Thyroid gland (tissue), 4 donors: ENCODE results near the gene FAM227A. TPM values are rescaled to one million over a fixed set of nuclear protein-coding genes. Genes with fewer than 3 reads are reported as not detected.

Experiments used
- DNase-seq, 2 donors: peaks; one replicate each; pipeline ENCODE4 v3.0.0-alpha.2; 2019
- H3K27ac ChIP-seq, 3 donors: fragments of 200-600 bp; sonication (generic); 1 replicate in 2 of 3; 2 replicates in 1 of 3; pipeline ENCODE4 v1.5.1; 2016 to 2019; ENCODE audit warnings: mild to moderate bottlenecking in 1 of 3, moderate library complexity in 1 of 3
- H3K27me3 ChIP-seq: fragments of 200-600 bp; sonication (generic); one replicate; pipeline ENCODE4 v1.5.1; 2019
- H3K36me3 ChIP-seq, 2 donors: fragments of 200-600 bp; sonication (generic); one replicate each; pipeline ENCODE4 v1.5.1; 2016 to 2019
- H3K4me1 ChIP-seq, 2 donors: fragments of 200-600 bp; sonication (generic); one replicate each; pipeline ENCODE4 v1.5.1; 2017 to 2019
- H3K4me3 ChIP-seq, 3 donors: fragments of 200-600 bp; sonication (generic); replicated peaks in 1 of 3; 1 replicate in 2 of 3; 2 replicates in 1 of 3; pipeline ENCODE4 v1.5.1; 2016; ENCODE audit warnings: mild to moderate bottlenecking in 1 of 3
- H3K9me3 ChIP-seq: fragments of 200-600 bp; sonication (generic); one replicate; pipeline ENCODE4 v1.5.1; 2017
- POLR2A ChIP-seq, 2 donors: fragments of 450-650 bp; IDR thresholded peaks; one replicate each; pipeline ENCODE4 v1.6.1; 2017; ENCODE audit warnings: antibody characterized with exemption in 2 of 2, mild to moderate bottlenecking in 2 of 2, moderate library complexity in 1 of 2
- WGBS, 2 donors: methylation state at CpG; one replicate each; pipeline ENCODE4 v1.1.5; 2017; 5-methylcytosine and 5-hydroxymethylcytosine counted together
- intact Hi-C: fragments of 100-400 bp; cut with DNase I; formaldehyde crosslinking; loops from one replicate; pipeline ENCODE4 v1.15.1; 2023
- total RNA-seq, 4 donors: library from RNA; depleted of rRNA; stranded (reverse); fragments of >200 nt; gene quantifications; one replicate each; pipeline ENCODE4 v1.2.3, GENCODE V29; 2016
- TF ChIP-seq, protein P1 (sequence below), 6 experiments: fragments of 200-600 bp in 3 of 6; fragments of 450-650 bp in 3 of 6; sonication (generic) in 3 of 6; IDR thresholded peaks; one replicate each; pipeline ENCODE4 v1.5.1; 2016 to 2019; ENCODE audit warnings: antibody characterized with exemption in 6 of 6, mild to moderate bottlenecking in 2 of 6, inconsistent platforms in 1 of 6, moderate library complexity in 1 of 6

The FAM227A gene
- total RNA-seq, 4 donors from 2014 or later = 8.4 to 12.6 (median 10.4) TPM

DNA sequence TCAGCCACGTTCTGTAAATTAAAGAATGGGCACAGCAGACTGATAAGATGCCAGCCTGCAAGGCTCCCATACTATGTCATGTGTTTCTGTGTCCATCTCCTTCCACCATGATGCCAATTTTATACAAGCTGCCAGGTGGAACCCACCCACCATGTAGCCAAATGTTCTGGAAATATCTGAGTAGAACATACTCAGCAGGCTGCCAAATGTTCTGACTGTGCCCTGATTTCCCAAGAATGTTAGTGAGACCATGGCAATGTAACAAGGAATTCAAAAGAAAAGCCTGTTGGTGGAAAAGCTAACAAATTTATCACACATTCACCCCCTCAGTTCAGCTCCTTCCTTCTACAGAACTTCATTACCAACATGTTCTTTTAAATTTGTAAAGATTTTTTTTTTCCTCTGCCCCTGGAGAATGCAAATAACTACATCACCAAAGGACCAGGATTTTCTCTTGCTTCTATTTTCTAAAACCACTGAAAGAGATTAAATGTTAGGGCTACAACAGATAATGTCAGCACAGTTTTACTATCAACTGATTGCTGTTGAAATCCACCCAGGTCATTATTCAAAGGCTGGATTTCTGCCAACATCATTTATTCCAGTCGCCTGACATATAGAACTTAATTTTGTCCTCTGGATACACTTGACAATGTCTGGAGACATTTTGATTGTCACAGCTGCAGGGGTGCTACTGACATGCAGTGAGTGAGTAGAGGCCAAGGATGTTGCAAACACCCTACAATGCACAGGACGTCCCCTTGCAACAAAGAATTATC, 89.3 kb downstream of the FAM227A start:
- Histone ChIP-seq H3K4me1 (peaks cover 0 to 4% of the 10 kb centered on the region in 2 donors), H3K4me3 (no peak overlapping the region), H3K27ac (no peak overlapping the region), H3K27me3 (no peaks in the 10 kb centered on the region), H3K36me3 (no peaks in the 10 kb centered on the region), H3K9me3 (no peaks in the 10 kb centered on the region)
- no peak for DNase-seq
- intact Hi-C loops = loop anchor here (5.0 to 10.0 kb wide), 2 partner anchors 55 to 152 kb away; no protein-coding TSS in a partner anchor
- no peak for TF ChIP-seq POLR2A (IDR thresholded peaks at IDR 0.05)
- TF ChIP-seq, protein P1, sequence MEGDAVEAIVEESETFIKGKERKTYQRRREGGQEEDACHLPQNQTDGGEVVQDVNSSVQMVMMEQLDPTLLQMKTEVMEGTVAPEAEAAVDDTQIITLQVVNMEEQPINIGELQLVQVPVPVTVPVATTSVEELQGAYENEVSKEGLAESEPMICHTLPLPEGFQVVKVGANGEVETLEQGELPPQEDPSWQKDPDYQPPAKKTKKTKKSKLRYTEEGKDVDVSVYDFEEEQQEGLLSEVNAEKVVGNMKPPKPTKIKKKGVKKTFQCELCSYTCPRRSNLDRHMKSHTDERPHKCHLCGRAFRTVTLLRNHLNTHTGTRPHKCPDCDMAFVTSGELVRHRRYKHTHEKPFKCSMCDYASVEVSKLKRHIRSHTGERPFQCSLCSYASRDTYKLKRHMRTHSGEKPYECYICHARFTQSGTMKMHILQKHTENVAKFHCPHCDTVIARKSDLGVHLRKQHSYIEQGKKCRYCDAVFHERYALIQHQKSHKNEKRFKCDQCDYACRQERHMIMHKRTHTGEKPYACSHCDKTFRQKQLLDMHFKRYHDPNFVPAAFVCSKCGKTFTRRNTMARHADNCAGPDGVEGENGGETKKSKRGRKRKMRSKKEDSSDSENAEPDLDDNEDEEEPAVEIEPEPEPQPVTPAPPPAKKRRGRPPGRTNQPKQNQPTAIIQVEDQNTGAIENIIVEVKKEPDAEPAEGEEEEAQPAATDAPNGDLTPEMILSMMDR (IDR thresholded peaks at IDR 0.05) = no peak
- 76 to 77% methylated on average over 3 of the region's 3 CpGs for WGBS, 2 donors

DNA sequence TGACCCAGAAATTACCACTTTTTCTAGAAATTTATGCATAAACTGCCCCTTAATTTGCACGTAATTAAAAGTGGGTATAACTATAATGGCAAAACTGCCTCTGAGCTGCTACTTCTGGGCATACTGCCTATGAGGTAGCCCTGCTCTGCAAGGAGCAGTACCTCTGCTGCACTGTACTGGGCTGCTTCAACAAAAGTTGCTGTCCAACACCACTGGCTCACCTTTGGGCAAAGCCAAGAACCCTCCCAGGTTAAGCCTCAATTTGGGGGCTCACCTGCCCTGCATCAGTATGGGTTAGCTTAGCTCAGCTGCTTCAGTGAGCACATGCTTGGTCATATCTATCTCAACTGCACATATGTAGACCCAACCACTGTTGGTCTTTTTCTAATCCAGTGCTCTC, 90.8 kb downstream of the FAM227A start:
- Histone ChIP-seq H3K27ac (no peak overlapping the region), H3K4me1 (peaks cover 0 to 4% of the 10 kb centered on the region in 2 donors), H3K9me3 (no peaks in the 10 kb centered on the region), H3K4me3 (no peak overlapping the region), H3K27me3 (no peaks in the 10 kb centered on the region), H3K36me3 (no peaks in the 10 kb centered on the region)
- 94% methylated on average over 1 of the region's 1 CpG for WGBS, 2 donors
- intact Hi-C loops = loop anchor here (5.0 to 10.0 kb wide), 2 partner anchors 53 to 151 kb away; no protein-coding TSS in a partner anchor
- DNase-seq = no peak
- no peak for TF ChIP-seq POLR2A (IDR thresholded peaks at IDR 0.05)
- TF ChIP-seq, protein P1 (IDR thresholded peaks at IDR 0.05) = no peak

DNA sequence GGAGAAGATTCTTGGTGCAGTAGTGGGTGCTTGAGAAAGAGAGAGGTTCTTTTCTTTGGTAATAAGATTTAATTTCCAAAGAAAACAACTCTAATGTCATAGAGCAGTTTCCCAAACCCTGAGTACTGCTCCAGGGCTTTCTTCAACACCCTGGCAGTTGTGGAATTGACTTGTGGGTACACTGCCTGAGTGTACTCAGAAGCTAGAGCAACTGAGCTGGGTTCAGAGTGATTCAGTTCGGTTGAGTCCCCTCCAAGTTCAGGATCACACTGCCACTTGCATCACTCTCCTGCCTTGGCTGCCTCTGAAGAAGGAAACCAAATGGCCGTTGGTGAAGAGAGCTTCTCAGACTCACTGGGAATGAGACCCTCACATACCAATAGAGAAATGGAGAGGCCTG, 91.5 kb downstream of the FAM227A start:
- TF ChIP-seq, protein P1 (IDR thresholded peaks at IDR 0.05) = no peak
- TF ChIP-seq POLR2A (IDR thresholded peaks at IDR 0.05) = no peak
- WGBS, 2 donors = 82 to 87% methylated on average over 2 of the region's 2 CpGs
- peaks cover 0 to 4% of the 10 kb centered on the region in 2 donors for H3K4me1 ChIP-seq
- no peak overlapping the region for H3K4me3 ChIP-seq
- H3K36me3 ChIP-seq = no peaks in the 10 kb centered on the region
- no peaks in the 10 kb centered on the region for H3K9me3 ChIP-seq
- no peak for DNase-seq
- no peaks in the 10 kb centered on the region for H3K27me3 ChIP-seq
- intact Hi-C loops = loop anchor here (5.0 to 10.0 kb wide), 2 partner anchors 52 to 150 kb away; no protein-coding TSS in a partner anchor
- no peak overlapping the region for H3K27ac ChIP-seq

- Histone ChIP-seq H3K27me3 (no peaks in the 10 kb centered on the region), H3K36me3 (no peaks in the 10 kb centered on the region), H3K4me1 (no peaks in the 10 kb centered on the region), H3K27ac (no peak overlapping the region), H3K9me3 (no peaks in the 10 kb centered on the region), H3K4me3 (no peak overlapping the region)
- no peak for DNase-seq
- 90 to 93% methylated on average over 3 of the region's 3 CpGs for WGBS, 2 donors
- no peak for TF ChIP-seq POLR2A (IDR thresholded peaks at IDR 0.05)
- TF ChIP-seq, protein P1 (IDR thresholded peaks at IDR 0.05) = no peak
- intact Hi-C loops = no loop called here
These were observed 101.9 kb downstream of the FAM227A start for GRCh38 chr22:38554281-38554680.
